T-cell (primary cell): ENCODE results near the gene DYNC1I1. TPM values are rescaled to one million over a fixed set of nuclear protein-coding genes. Genes with fewer than 3 reads are reported as not detected.

ENCODE experiments used
- ATAC-seq, 4 experiments: fragments of 200-7000 bp in 3 of 4; fragments of 150-1000 bp in 1 of 4; cut with Tn5 transposase; replicated peaks in 1 of 4; 1 replicate in 3 of 4; 2 replicates in 1 of 4; pipeline ENCODE4 v1.10.0; 2021; ENCODE audit warnings: moderate library complexity in 3 of 4, mild to moderate bottlenecking in 2 of 4, moderate number of reproducible peaks in 1 of 4
- CTCF ChIA-PET, 2 donors: fragments of 300-600 bp; sonication (Branson Sonifier 250); formaldehyde crosslinking; loops; one replicate each; lab custom pipeline; 2022; ENCODE audit warnings: antibody characterized with exemption in 2 of 2; lab: Charles Lee
- POLR2A ChIA-PET, 2 donors: fragments of 300-600 bp; sonication (Branson Sonifier 250); formaldehyde crosslinking; loops; one replicate each; lab custom pipeline; 2022; ENCODE audit warnings: antibody characterized with exemption in 2 of 2; lab: Charles Lee
- DNase-seq, 35 experiments: peaks; one replicate each; pipeline versions ENCODE4 v3.0.0 to v3.0.0-alpha.2; 2013 to 2023
- H3K27ac ChIP-seq: one replicate; pipeline ENCODE4 v1.5.1; 2013; ENCODE audit warnings: low read length
- H3K27me3 ChIP-seq, 2 experiments: replicated peaks in 1 of 2; 1 replicate in 1 of 2; 2 replicates in 1 of 2; pipeline versions ENCODE4 v1.6.1 to v1.7.0; 2013; ENCODE audit warnings: low read length in 1 of 2, mixed read lengths in 1 of 2; ENCODE audit not compliant: control insufficient read depth in 2 of 2, insufficient read depth in 2 of 2; ENCODE audit errors: extremely low read depth in 1 of 2
- H3K36me3 ChIP-seq, 2 donors: 1 replicate in 1 of 2; 2 replicates in 1 of 2; pipeline versions ENCODE4 v1.6.1 to v1.7.0; 2013; ENCODE audit warnings: low read length in 1 of 2; ENCODE audit not compliant: control insufficient read depth in 2 of 2, insufficient read depth in 1 of 2; ENCODE audit errors: extremely low read depth in 1 of 2
- H3K4me1 ChIP-seq, 2 experiments: 1 replicate in 1 of 2; 2 replicates in 1 of 2; pipeline versions ENCODE4 v1.6.1 to v1.7.0; 2013; ENCODE audit warnings: low read length in 2 of 2, mixed read lengths in 1 of 2; ENCODE audit not compliant: insufficient read depth in 2 of 2, control insufficient read depth in 1 of 2; ENCODE audit errors: extremely low read depth in 1 of 2
- H3K4me3 ChIP-seq, 2 donors: 1 replicate in 1 of 2; 2 replicates in 1 of 2; pipeline versions ENCODE4 v1.5.1 to v1.7.0; 2013; ENCODE audit warnings: mild to moderate bottlenecking in 2 of 2, low read length in 1 of 2, moderate library complexity in 1 of 2; ENCODE audit not compliant: control insufficient read depth in 1 of 2; ENCODE audit errors: extremely low read depth in 1 of 2
- H3K9me3 ChIP-seq: 2 replicates; pipeline ENCODE4 v1.7.0; 2013
- H3K27ac Mint-ChIP-seq, 2 donors: one replicate each; pipeline ENCODE4 v1.8.0; 2020 to 2021; ENCODE audit warnings: mild to moderate bottlenecking in 2 of 2, mixed read lengths in 2 of 2
- H3K27me3 Mint-ChIP-seq, 2 donors: one replicate each; pipeline ENCODE4 v1.8.0; 2021 to 2022; ENCODE audit warnings: mixed read lengths in 2 of 2
- H3K36me3 Mint-ChIP-seq: one replicate; pipeline ENCODE4 v1.8.0; 2021; ENCODE audit warnings: mixed read lengths
- H3K4me1 Mint-ChIP-seq, 3 donors: one replicate each; pipeline ENCODE4 v1.8.0; 2020 to 2022; ENCODE audit warnings: mixed read lengths in 3 of 3, mild to moderate bottlenecking in 1 of 3
- H3K4me3 Mint-ChIP-seq, 3 donors: one replicate each; pipeline ENCODE4 v1.8.0; 2020 to 2022; ENCODE audit warnings: mild to moderate bottlenecking in 3 of 3, mixed read lengths in 3 of 3, moderate library complexity in 3 of 3
- H3K9me3 Mint-ChIP-seq, 3 donors: one replicate each; pipeline ENCODE4 v1.8.0; 2020 to 2022; ENCODE audit warnings: mixed read lengths in 3 of 3
- WGBS: methylation state at CpG from one replicate; pipeline ENCODE4 v1.1.5; 2013; ENCODE audit warnings: missing lambda C conversion rate; ENCODE audit not compliant: insufficient coverage; 5-methylcytosine and 5-hydroxymethylcytosine counted together
- total RNA-seq, 35 experiments: library from RNA in 6 of 35; stranded (reverse) in 6 of 35; fragments of 120-200 nt in 1 of 35; gene quantifications; one replicate each; pipeline versions ENCODE4 v1.2.1 to v1.2.4 and lab custom pipeline; 2013 to 2026

DYNC1I1 gene
- total RNA-seq, 5 donors from 2014 or later (not counting 1 experiment from before 2014, with no cell fraction given) = 0.16 TPM; not detected in 4

- H3K4me1 Mint-ChIP-seq = no peaks in the 10 kb centered on the region
- peaks cover 9 to 14% of the 10 kb centered on the region in 2 donors for H3K27me3 Mint-ChIP-seq
- ChIA-PET CTCF (no interaction called here), POLR2A (no interaction called here)
- no peak overlapping the region for H3K27ac Mint-ChIP-seq
- WGBS = no CpG with 5 or more reads among the region's 3 CpGs
- Histone ChIP-seq H3K27ac (no peak overlapping the region), H3K9me3 (no peaks in the 10 kb centered on the region), H3K27me3 (peaks cover 2% of the 10 kb centered on the region in 2 experiments), H3K4me3 (no peak overlapping the region), H3K4me1 (no peaks in the 10 kb centered on the region), H3K36me3 (no peaks in the 10 kb centered on the region)
- H3K9me3 Mint-ChIP-seq = peaks cover 0 to 6% (median 0%) of the 10 kb centered on the region in 3 donors
- ATAC-seq (no peak), DNase-seq (no peak)
- no peaks in the 10 kb centered on the region for H3K36me3 Mint-ChIP-seq
- H3K4me3 Mint-ChIP-seq = no peak overlapping the region
Measured at GRCh38 chr7:95874129-95874528, 101.8 kb downstream of the DYNC1I1 start.

- CTCF ChIA-PET = no interaction called here
Measured at GRCh38 chr7:95874541-95875265, 102.3 kb downstream of the DYNC1I1 start.

GRCh38 chr7:95875519-95875918 is 103.2 kb downstream of the DYNC1I1 start:
- no peak overlapping the region for H3K27ac Mint-ChIP-seq
- no peak overlapping the region for H3K4me3 ChIP-seq

More at GRCh38 chr7:95874541-95875265, 102.3 kb downstream of the DYNC1I1 start:
- Mint-ChIP-seq H3K9me3 (peaks cover 0 to 6% (median 0%) of the 10 kb centered on the region in 3 donors), H3K36me3 (no peaks in the 10 kb centered on the region), H3K4me1 (no peaks in the 10 kb centered on the region), H3K4me3 (no peak overlapping the region), H3K27me3 (peaks cover 9 to 14% of the 10 kb centered on the region in 2 donors), H3K27ac (no peak overlapping the region)
- Histone ChIP-seq H3K27ac (no peak overlapping the region), H3K27me3 (peaks cover 2% of the 10 kb centered on the region in 2 experiments), H3K4me1 (no peaks in the 10 kb centered on the region), H3K9me3 (no peaks in the 10 kb centered on the region), H3K36me3 (no peaks in the 10 kb centered on the region), H3K4me3 (no peak overlapping the region)
- WGBS = 92% methylated on average over 2 of the region's 4 CpGs
- ATAC-seq (no peak), DNase-seq (no peak)
- POLR2A ChIA-PET = no interaction called here

GRCh38 chr7:95878677-95879076 is 106.3 kb downstream of the DYNC1I1 start:
- Histone ChIP-seq H3K9me3 (no peaks in the 10 kb centered on the region), H3K4me1 (no peaks in the 10 kb centered on the region), H3K27me3 (peaks cover 0 to 2% of the 10 kb centered on the region in 2 experiments), H3K4me3 (no peak overlapping the region), H3K36me3 (no peaks in the 10 kb centered on the region), H3K27ac (no peak overlapping the region)
- Mint-ChIP-seq H3K4me1 (no peaks in the 10 kb centered on the region), H3K27ac (no peak overlapping the region), H3K27me3 (peaks cover 16 to 18% of the 10 kb centered on the region in 2 donors), H3K9me3 (peaks cover 0 to 6% (median 3%) of the 10 kb centered on the region in 3 donors), H3K36me3 (no peaks in the 10 kb centered on the region), H3K4me3 (no peak overlapping the region)
- ChIA-PET POLR2A (no interaction called here), CTCF (interaction anchor here in 1 of 2 donors (0.6 kb wide), 1 partner anchor 1960 kb away, joined by 3 read pairs; no protein-coding TSS in a partner anchor)
- ATAC-seq = no peak
- DNase-seq = no peak

More at GRCh38 chr7:95875519-95875918, 103.2 kb downstream of the DYNC1I1 start:
- Histone ChIP-seq H3K27me3 (peaks cover 2% of the 10 kb centered on the region in 2 experiments), H3K36me3 (no peaks in the 10 kb centered on the region), H3K27ac (no peak overlapping the region), H3K9me3 (no peaks in the 10 kb centered on the region), H3K4me1 (no peaks in the 10 kb centered on the region)
- peaks cover 0 to 6% (median 0%) of the 10 kb centered on the region in 3 donors for H3K9me3 Mint-ChIP-seq
- ATAC-seq (no peak), DNase-seq (no peak)
- H3K27me3 Mint-ChIP-seq = peaks cover 9 to 14% of the 10 kb centered on the region in 2 donors
- CTCF ChIA-PET = no interaction called here
- no peak overlapping the region for H3K4me3 Mint-ChIP-seq
- POLR2A ChIA-PET = no interaction called here
- H3K4me1 Mint-ChIP-seq = no peaks in the 10 kb centered on the region
- no peaks in the 10 kb centered on the region for H3K36me3 Mint-ChIP-seq

GRCh38 chr7:95881597-95881996 is 109.2 kb downstream of the DYNC1I1 start:
- no CpG with 5 or more reads among the region's 1 CpG for WGBS
- Histone ChIP-seq H3K4me3 (no peak overlapping the region), H3K9me3 (no peaks in the 10 kb centered on the region), H3K27ac (no peak overlapping the region), H3K4me1 (no peaks in the 10 kb centered on the region), H3K36me3 (no peaks in the 10 kb centered on the region), H3K27me3 (peaks cover 0 to 2% of the 10 kb centered on the region in 2 experiments)
- Mint-ChIP-seq H3K4me1 (no peaks in the 10 kb centered on the region), H3K4me3 (no peak overlapping the region), H3K27ac (no peak overlapping the region), H3K36me3 (no peaks in the 10 kb centered on the region), H3K9me3 (peaks cover 0 to 6% (median 3%) of the 10 kb centered on the region in 3 donors), H3K27me3 (peaks cover 9 to 14% of the 10 kb centered on the region in 2 donors)
- no peak for DNase-seq
- ATAC-seq = no peak
- CTCF ChIA-PET = no interaction called here
- POLR2A ChIA-PET = no interaction called here

GRCh38 chr7:95883217-95883616 is 110.9 kb downstream of the DYNC1I1 start:
- no peaks in the 10 kb centered on the region for H3K36me3 Mint-ChIP-seq
- H3K36me3 ChIP-seq = no peaks in the 10 kb centered on the region
- H3K4me3 ChIP-seq = no peak overlapping the region
- ChIA-PET CTCF (no interaction called here), POLR2A (no interaction called here)
- no peaks in the 10 kb centered on the region for H3K27me3 ChIP-seq
- no peak for DNase-seq
- H3K27ac ChIP-seq = no peak overlapping the region
- no peaks in the 10 kb centered on the region for H3K4me1 ChIP-seq
- no peak overlapping the region for H3K27ac Mint-ChIP-seq
- H3K4me1 Mint-ChIP-seq = no peaks in the 10 kb centered on the region
- H3K9me3 ChIP-seq = no peaks in the 10 kb centered on the region
- no CpG with 5 or more reads among the region's 3 CpGs for WGBS
- H3K9me3 Mint-ChIP-seq = peaks cover 0 to 5% (median 3%) of the 10 kb centered on the region in 3 donors
- no peak for ATAC-seq
- H3K27me3 Mint-ChIP-seq = peaks cover 9 to 14% of the 10 kb centered on the region in 2 donors
- no peak overlapping the region for H3K4me3 Mint-ChIP-seq
